Measurements from ENCODE around the gene TMEM123. TPM values are rescaled to one million over a fixed set of nuclear protein-coding genes. Genes with fewer than 3 reads are reported as not detected.
A peak's percentile ranks its signal among the peaks of the same experiment; 100 is the strongest.

The TMEM123 gene
- total RNA-seq, 1 donor from 2014 or later: 168 TPM

- no peak for TF ChIP-seq CTCF (IDR thresholded peaks at IDR 0.05; ENCODE audit: insufficient read depth, low read length, poor library complexity, severe bottlenecking)
- no peak for DNase-seq (ENCODE audit: low read depth)
- Histone ChIP-seq H3K36me3 (ENCODE audit: control insufficient read depth, insufficient read depth, low read length) (no peaks in the 10 kb centered on the region), H3K4me3 (ENCODE audit: low read depth, low read length) (no peak overlapping the region), H3K27me3 (ENCODE audit: control insufficient read depth, insufficient read depth, low read length) (no peaks in the 10 kb centered on the region)
These were observed 5.3 kb upstream of the TMEM123 start for GRCh38 chr11:102457865-102458264.

GRCh38 chr11:102457056-102457677, 4.6 kb upstream of the TMEM123 start:
- no peaks in the 10 kb centered on the region for H3K36me3 ChIP-seq (ENCODE audit: control insufficient read depth, insufficient read depth, low read length)
- H3K4me3 ChIP-seq (ENCODE audit: low read depth, low read length): no peak overlapping the region
- TF ChIP-seq CTCF (IDR thresholded peaks at IDR 0.05; ENCODE audit: insufficient read depth, low read length, poor library complexity, severe bottlenecking): no peak
- no peak for DNase-seq (ENCODE audit: low read depth)
- H3K27me3 ChIP-seq (ENCODE audit: control insufficient read depth, insufficient read depth, low read length): no peaks in the 10 kb centered on the region

DNA sequence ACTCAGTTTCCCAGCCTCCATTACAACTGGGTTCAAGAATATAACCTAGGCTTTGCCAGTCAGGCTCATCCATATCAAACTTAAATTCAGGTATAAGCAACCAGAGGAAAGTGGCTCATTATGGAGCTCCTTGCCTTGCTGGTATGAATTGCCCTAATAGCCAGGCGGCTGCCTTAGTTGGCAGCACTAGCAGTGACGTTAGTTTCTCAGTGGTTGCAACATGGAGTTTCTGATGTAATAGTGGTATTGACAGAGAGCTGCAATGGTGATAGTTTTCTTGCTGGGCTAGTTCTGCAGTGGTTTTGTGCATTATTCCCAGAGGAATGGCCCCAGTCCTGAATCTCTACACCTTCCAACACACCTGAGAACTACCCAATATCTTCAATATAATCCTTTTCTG, 3.8 kb upstream of the TMEM123 start:
- no peak for TF ChIP-seq CTCF (IDR thresholded peaks at IDR 0.05; ENCODE audit: insufficient read depth, low read length, poor library complexity, severe bottlenecking)
- Histone ChIP-seq H3K36me3 (ENCODE audit: control insufficient read depth, insufficient read depth, low read length) (no peaks in the 10 kb centered on the region), H3K4me3 (ENCODE audit: low read depth, low read length) (no peak overlapping the region), H3K27me3 (ENCODE audit: control insufficient read depth, insufficient read depth, low read length) (no peaks in the 10 kb centered on the region)
- DNase-seq (ENCODE audit: low read depth): no peak

DNA sequence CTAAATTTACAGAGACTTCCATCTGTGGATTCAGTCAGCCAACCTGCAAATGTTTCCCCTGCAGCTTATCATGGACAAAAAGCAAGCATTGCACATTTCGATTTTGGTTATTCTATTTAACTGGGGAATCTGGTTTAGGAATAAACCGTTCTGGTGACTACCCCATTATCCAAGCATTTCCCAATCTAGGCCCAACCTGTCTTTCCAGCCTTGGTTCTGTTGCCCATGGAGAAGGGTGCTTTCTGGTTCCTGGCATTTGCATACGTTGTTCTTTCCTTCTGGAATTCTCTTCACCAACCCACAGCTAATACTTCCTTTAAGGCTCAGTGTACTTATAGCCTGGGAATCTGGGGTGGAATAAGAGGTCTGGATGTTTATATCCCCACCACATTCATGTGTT, 1.4 kb upstream of the TMEM123 start:
- H3K4me3 ChIP-seq (ENCODE audit: low read depth, low read length): no peak overlapping the region
- H3K36me3 ChIP-seq (ENCODE audit: control insufficient read depth, insufficient read depth, low read length): no peaks in the 10 kb centered on the region
- no peak for DNase-seq (ENCODE audit: low read depth)
- H3K27me3 ChIP-seq (ENCODE audit: control insufficient read depth, insufficient read depth, low read length): no peaks in the 10 kb centered on the region
- TF ChIP-seq CTCF (IDR thresholded peaks at IDR 0.05; ENCODE audit: insufficient read depth, low read length, poor library complexity, severe bottlenecking): no peak

- TF ChIP-seq CTCF (IDR thresholded peaks at IDR 0.05; ENCODE audit: insufficient read depth, low read length, poor library complexity, severe bottlenecking): no peak
- Histone ChIP-seq H3K36me3 (ENCODE audit: control insufficient read depth, insufficient read depth, low read length) (no peaks in the 10 kb centered on the region), H3K4me3 (ENCODE audit: low read depth, low read length) (peak overlapping the region; percentile 93), H3K27me3 (ENCODE audit: control insufficient read depth, insufficient read depth, low read length) (no peaks in the 10 kb centered on the region)
- DNase-seq (ENCODE audit: low read depth): no peak
These were observed 734 bp upstream of the TMEM123 start for GRCh38 chr11:102453302-102453695.
